ENCODE data around the gene ATP6V1F.

ATP6V1F gene

DNA sequence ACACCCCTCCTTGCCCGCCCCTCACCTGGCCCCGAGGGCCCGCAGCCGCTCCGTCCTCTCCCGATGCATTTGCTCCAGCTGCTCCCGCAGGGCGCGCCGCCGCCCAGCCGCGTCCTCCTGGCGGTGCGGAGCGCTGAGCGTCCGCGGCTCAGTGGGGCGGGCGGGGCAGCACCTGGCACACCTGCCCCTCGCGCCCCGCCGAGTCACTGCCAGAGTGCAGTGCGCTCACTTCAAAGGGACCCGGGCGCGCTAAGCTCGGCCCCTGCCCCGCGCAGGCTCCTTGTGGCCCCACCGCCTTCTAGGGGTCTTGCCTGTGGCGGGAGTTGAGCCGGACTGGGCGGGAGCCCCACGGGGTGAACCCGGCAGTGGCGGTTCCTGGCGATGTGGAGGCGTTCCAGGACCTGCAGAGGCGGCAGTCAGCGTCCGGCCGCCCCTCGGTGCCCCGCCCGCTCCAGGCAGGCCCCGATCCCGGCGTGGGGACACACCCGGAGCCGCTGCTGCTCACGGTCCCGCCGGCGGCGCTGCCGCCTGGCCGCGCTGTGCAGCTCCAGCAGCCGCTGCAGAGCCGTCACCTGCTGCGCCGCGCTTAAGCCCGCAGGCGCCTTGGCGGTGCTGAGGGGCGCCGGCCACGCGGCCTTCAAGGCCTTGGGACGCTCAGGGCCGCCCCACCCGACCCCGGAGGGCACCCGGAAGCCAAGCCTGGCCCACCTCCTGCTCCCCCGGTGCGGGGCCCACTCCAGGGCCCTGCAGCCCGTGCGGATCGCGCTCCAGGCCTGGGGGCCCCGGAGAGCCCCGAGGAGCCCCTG lies 6.7 kb downstream of the ATP6V1F start:
- intact Hi-C loops (cut with DNase I; ENCODE audit: low total_unique reads) = loop anchor here (10.0 kb wide), 1 partner anchor 135 kb away; the partner anchor contains the start of gene CALU
- no peak for DNase-seq

DNA sequence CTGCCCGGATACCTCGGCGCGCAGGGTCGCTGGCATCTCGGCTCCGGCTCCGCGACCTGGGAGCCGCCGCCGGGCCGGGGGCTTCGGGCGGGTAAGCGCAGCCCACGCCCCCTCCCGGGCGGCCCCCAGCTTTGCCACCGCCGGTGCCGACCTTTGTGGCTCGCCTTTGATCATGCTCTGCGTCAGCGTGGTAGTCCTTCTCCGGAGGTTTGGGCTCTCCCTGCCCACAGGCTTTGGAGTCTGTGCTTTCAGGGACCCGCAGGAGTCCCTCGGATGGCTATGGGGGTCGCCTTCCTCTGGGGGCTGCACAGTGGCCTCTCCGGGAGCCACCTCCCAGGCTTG lies 7.3 kb downstream of the ATP6V1F start:
- no peak for DNase-seq
- peak overlapping the region in 1 of 2 donors; percentile 38 for H3K27ac ChIP-seq
- H3K4me1 ChIP-seq = peaks cover 0 to 25% (median 19%) of the 10 kb centered on the region in 4 donors
- peak overlapping the region; percentile 50 to 68 for H3K4me3 ChIP-seq
- no peaks in the 10 kb centered on the region for H3K9me3 ChIP-seq
- H3K27me3 ChIP-seq = peaks cover 0 to 8% of the 10 kb centered on the region in 2 donors
- H3K36me3 ChIP-seq = peaks cover 8 to 21% (median 12%) of the 10 kb centered on the region in 3 donors
- intact Hi-C loops (cut with DNase I; ENCODE audit: low total_unique reads) = loop anchor here (10.0 kb wide), 1 partner anchor 135 kb away; the partner anchor contains the start of gene CALU
- TF ChIP-seq, protein P1, sequence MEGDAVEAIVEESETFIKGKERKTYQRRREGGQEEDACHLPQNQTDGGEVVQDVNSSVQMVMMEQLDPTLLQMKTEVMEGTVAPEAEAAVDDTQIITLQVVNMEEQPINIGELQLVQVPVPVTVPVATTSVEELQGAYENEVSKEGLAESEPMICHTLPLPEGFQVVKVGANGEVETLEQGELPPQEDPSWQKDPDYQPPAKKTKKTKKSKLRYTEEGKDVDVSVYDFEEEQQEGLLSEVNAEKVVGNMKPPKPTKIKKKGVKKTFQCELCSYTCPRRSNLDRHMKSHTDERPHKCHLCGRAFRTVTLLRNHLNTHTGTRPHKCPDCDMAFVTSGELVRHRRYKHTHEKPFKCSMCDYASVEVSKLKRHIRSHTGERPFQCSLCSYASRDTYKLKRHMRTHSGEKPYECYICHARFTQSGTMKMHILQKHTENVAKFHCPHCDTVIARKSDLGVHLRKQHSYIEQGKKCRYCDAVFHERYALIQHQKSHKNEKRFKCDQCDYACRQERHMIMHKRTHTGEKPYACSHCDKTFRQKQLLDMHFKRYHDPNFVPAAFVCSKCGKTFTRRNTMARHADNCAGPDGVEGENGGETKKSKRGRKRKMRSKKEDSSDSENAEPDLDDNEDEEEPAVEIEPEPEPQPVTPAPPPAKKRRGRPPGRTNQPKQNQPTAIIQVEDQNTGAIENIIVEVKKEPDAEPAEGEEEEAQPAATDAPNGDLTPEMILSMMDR (IDR thresholded peaks at IDR 0.05) = no peak

More for the DNA sequence above, 6.7 kb downstream of the ATP6V1F start:
- TF ChIP-seq, protein P1 (IDR thresholded peaks at IDR 0.05) = peak; percentile 25 to 43
- Histone ChIP-seq H3K9me3 (no peaks in the 10 kb centered on the region), H3K36me3 (peaks cover 8 to 22% (median 14%) of the 10 kb centered on the region in 3 donors), H3K4me1 (peaks cover 0 to 30% (median 22%) of the 10 kb centered on the region in 4 donors), H3K4me3 (peak overlapping the region; percentile 50 to 68), H3K27ac (peak overlapping the region; percentile 38 to 40), H3K27me3 (peaks cover 0 to 6% of the 10 kb centered on the region in 2 donors)

DNA sequence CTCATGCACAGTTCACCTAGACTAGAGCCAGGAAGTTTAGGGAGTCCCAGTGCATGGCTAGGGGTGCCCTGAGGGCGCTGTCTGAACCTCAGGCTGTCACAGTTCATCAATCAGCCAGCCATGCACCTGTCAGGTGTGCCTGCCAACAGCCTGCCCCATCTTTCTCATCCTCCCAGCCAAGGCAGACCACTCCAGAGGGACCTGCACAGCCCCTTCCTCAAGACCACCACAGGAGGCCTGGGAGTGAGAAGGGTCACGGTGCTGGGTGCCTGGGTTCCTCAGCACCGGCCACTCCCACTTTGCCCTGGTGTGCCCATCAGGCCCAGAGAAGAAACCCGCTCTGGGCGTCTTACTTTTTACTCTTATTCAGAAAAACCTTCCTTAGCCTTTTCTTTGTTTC lies 8.4 kb downstream of the ATP6V1F start:
- Histone ChIP-seq H3K4me3 (no peak overlapping the region), H3K36me3 (peaks cover 0 to 9% (median 1%) of the 10 kb centered on the region in 3 donors), H3K9me3 (no peaks in the 10 kb centered on the region), H3K27ac (no peak overlapping the region), H3K4me1 (peaks cover 0 to 23% (median 19%) of the 10 kb centered on the region in 4 donors), H3K27me3 (peaks cover 0 to 8% of the 10 kb centered on the region in 2 donors)
- intact Hi-C loops (cut with DNase I; ENCODE audit: low total_unique reads) = no loop called here
- DNase-seq = no peak
- TF ChIP-seq, protein P1 (IDR thresholded peaks at IDR 0.05) = no peak

DNA sequence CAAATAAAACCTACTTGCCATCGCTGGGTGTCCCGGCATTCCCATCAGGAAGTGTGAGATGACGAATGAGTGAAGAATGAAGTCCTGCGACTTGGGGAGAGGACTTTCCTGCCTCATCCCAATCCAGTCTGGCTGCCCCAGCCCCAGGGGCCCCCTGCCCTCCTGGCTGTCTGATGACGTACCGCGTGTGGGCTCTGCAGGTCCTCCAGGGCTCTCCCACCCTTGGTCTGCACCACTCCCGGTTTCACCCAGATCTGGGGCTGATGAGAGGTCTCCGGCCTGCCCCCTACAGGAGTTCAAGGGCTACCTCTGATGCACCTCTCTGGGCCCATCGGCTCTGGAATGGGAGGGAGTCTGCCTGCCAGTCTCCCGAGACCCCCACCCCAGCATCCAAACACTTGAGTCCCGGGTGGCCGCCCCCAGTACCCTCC lies 9.8 kb downstream of the ATP6V1F start:
- H3K27ac ChIP-seq = no peak overlapping the region
- H3K4me1 ChIP-seq = peaks cover 0 to 23% (median 19%) of the 10 kb centered on the region in 4 donors

DNA sequence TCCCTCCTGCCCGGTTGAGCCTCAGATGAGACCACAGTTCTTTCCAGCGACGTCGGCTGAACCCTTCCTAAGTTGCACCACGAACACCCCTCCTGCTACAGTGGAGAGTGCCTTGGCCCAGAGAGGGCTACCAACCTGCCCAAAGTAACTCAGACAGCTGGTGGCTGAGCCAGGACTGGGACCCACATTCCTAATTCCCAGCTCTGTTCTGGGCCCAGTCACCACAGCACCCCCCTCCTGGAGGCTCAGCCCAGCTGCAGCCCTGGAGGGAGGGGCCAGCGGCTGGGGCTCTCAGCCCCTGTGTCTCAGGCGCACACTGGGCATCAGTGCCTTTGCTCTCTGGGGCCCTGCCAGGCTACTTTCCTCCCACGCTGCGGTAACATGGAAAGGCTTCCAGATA lies 10.6 kb downstream of the ATP6V1F start:
- H3K27ac ChIP-seq = no peak overlapping the region
- H3K36me3 ChIP-seq = no peaks in the 10 kb centered on the region
- H3K27me3 ChIP-seq = peaks cover 0 to 8% of the 10 kb centered on the region in 2 donors
- intact Hi-C loops (cut with DNase I; ENCODE audit: low total_unique reads) = no loop called here
- no peak overlapping the region for H3K4me3 ChIP-seq
- H3K9me3 ChIP-seq = no peaks in the 10 kb centered on the region
- DNase-seq = no peak
- H3K4me1 ChIP-seq = peaks cover 0 to 22% (median 19%) of the 10 kb centered on the region in 4 donors
- TF ChIP-seq, protein P1 (IDR thresholded peaks at IDR 0.05) = no peak

More for the DNA sequence above, 9.8 kb downstream of the ATP6V1F start:
- H3K36me3 ChIP-seq = no peaks in the 10 kb centered on the region
- DNase-seq = no peak
- TF ChIP-seq, protein P1 (IDR thresholded peaks at IDR 0.05) = no peak
- no peak overlapping the region for H3K4me3 ChIP-seq
- intact Hi-C loops (cut with DNase I; ENCODE audit: low total_unique reads) = no loop called here
- peaks cover 0 to 8% of the 10 kb centered on the region in 2 donors for H3K27me3 ChIP-seq
- H3K9me3 ChIP-seq = no peaks in the 10 kb centered on the region
